Natural killer cell treated with Interleukin-12 subunit alpha and Interleukin-12 subunit beta and Interleukin-15 and Interleukin-18, amount 100 ng/mL, for 72 hours (primary cell): Measurements from ENCODE around the gene ITLN2. TPM values are rescaled to one million over a fixed set of nuclear protein-coding genes. Genes with fewer than 3 reads are reported as not detected.
"Not testable (repeated sequence)": the region's sequence is repeated elsewhere in the genome, so short reads cannot be mapped to it uniquely, and the experiment has no call there.

ENCODE experiments used
- ATAC-seq, 2 donors: fragments of 150-1000 bp; cut with Tn5 transposase in 1 of 2; sonication (Bioruptor Pico), chemical (Tn5 transposase) in 1 of 2; 2 replicates each; pipeline ENCODE4 v1.10.0; 2021
- DNase-seq: peaks from one replicate; pipeline ENCODE4 v3.0.0; 2022; ENCODE audit warnings: low spot score
- H3K27ac Mint-ChIP-seq, 2 donors: 1 replicate in 1 of 2; 2 replicates in 1 of 2; pipeline ENCODE4 v1.8.0; 2022; ENCODE audit warnings: mixed read lengths in 2 of 2, mild to moderate bottlenecking in 1 of 2, moderate library complexity in 1 of 2
- H3K27me3 Mint-ChIP-seq, 2 donors: 1 replicate in 1 of 2; 2 replicates in 1 of 2; pipeline ENCODE4 v1.8.0; 2022; ENCODE audit warnings: mixed read lengths in 2 of 2
- H3K36me3 Mint-ChIP-seq: one replicate; pipeline ENCODE4 v1.8.0; 2022; ENCODE audit warnings: mixed read lengths
- H3K4me1 Mint-ChIP-seq, 2 donors: 1 replicate in 1 of 2; 2 replicates in 1 of 2; pipeline ENCODE4 v1.8.0; 2022; ENCODE audit warnings: low read depth in 2 of 2, mixed read lengths in 2 of 2, mild to moderate bottlenecking in 1 of 2
- H3K4me3 Mint-ChIP-seq: one replicate; pipeline ENCODE4 v1.8.0; 2022; ENCODE audit warnings: mixed read lengths
- H3K9me3 Mint-ChIP-seq: 2 replicates; pipeline ENCODE4 v1.8.0; 2022; ENCODE audit warnings: mixed read lengths
- total RNA-seq, 2 donors: library from RNA; stranded (reverse); gene quantifications; one replicate each; pipeline ENCODE4 v1.2.3, GENCODE V29; 2022

The ITLN2 gene
- total RNA-seq, 2 donors from 2014 or later = not detected

- H3K4me3 Mint-ChIP-seq = no peak overlapping the region
- H3K27ac Mint-ChIP-seq = no peak overlapping the region
- no peaks in the 10 kb centered on the region for H3K9me3 Mint-ChIP-seq
- peaks cover 0 to 6% of the 10 kb centered on the region in 2 donors for H3K4me1 Mint-ChIP-seq
- DNase-seq (no peak), ATAC-seq (no peak)
- H3K36me3 Mint-ChIP-seq = no peaks in the 10 kb centered on the region
- peaks cover 29 to 32% of the 10 kb centered on the region in 2 donors for H3K27me3 Mint-ChIP-seq
Observed at GRCh38 chr1:160978510-160978927, 23.9 kb upstream of the ITLN2 start.

- peaks cover 5% of the 10 kb centered on the region in 2 donors for H3K4me1 Mint-ChIP-seq
- no peak for ATAC-seq
- H3K36me3 Mint-ChIP-seq = no peaks in the 10 kb centered on the region
- no peak for DNase-seq
- H3K27ac Mint-ChIP-seq = no peak overlapping the region
- H3K4me3 Mint-ChIP-seq = no peak overlapping the region
- no peaks in the 10 kb centered on the region for H3K9me3 Mint-ChIP-seq
- H3K27me3 Mint-ChIP-seq = peaks cover 13 to 15% of the 10 kb centered on the region in 2 donors
Observed at GRCh38 chr1:160975026-160975425, 20.4 kb upstream of the ITLN2 start.

DNA sequence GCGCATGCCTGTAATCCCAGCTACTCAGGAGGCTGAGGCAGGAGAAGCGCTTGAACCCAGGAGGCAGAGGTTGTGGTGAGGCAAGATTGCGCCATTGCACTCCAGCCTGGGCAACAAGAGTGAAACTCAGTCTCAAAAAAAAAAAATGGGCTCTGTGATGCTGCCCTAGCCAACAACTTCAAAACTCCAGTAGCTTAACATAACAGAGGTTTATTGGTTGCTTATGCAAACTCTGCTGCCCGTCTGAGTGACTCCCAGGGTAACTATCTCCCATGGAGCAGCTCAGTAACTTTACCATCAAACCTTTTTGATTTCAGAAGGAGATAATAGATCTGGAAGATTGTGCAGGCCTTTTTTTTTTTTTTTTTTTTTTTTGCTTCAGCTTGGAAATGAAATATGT lies 18.9 kb upstream of the ITLN2 start:
- no peak for ATAC-seq
- no peak for DNase-seq
- Mint-ChIP-seq H3K36me3 (no peaks in the 10 kb centered on the region), H3K9me3 (no peaks in the 10 kb centered on the region), H3K27ac (no peak overlapping the region), H3K27me3 (peaks cover 13 to 15% of the 10 kb centered on the region in 2 donors), H3K4me1 (peaks cover 5% of the 10 kb centered on the region in 2 donors), H3K4me3 (no peak overlapping the region)

- Mint-ChIP-seq H3K27me3 (peaks cover 13 to 14% of the 10 kb centered on the region in 2 donors), H3K27ac (no peak overlapping the region), H3K36me3 (no peaks in the 10 kb centered on the region), H3K4me1 (peaks cover 5% of the 10 kb centered on the region in 2 donors), H3K9me3 (no peaks in the 10 kb centered on the region), H3K4me3 (no peak overlapping the region)
- ATAC-seq = no peak
- no peak for DNase-seq
Observed at GRCh38 chr1:160972939-160973338, 18.3 kb upstream of the ITLN2 start.

DNA sequence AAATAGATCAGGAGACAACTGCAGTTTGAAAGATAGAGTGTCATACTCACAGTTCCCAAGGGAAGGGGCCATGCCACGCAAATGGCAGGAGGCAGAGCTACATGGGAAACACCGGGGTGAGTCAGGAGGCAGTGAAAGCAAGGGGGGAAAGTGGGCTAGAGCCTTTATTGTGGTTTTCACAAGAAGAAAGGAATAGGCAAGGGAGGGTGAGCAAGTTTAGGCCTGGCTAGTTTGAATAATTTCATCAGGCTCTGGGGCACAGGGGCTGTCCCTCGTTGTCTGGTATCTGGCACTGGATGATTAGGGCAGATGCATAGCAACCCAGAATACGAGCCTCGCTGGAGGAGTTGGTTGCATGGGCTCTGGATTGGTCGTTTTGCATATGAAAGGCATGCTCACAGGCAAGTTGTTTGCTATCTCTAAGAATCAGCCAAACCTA lies 17.0 kb upstream of the ITLN2 start:
- peak; percentile 36 to 65 for ATAC-seq
- peaks cover 13% of the 10 kb centered on the region in 2 donors for H3K27me3 Mint-ChIP-seq
- H3K36me3 Mint-ChIP-seq = no peaks in the 10 kb centered on the region
- DNase-seq = no peak
- H3K9me3 Mint-ChIP-seq = no peaks in the 10 kb centered on the region
- peaks cover 5% of the 10 kb centered on the region in 2 donors for H3K4me1 Mint-ChIP-seq
- H3K4me3 Mint-ChIP-seq = no peak overlapping the region
- no peak overlapping the region for H3K27ac Mint-ChIP-seq

DNA sequence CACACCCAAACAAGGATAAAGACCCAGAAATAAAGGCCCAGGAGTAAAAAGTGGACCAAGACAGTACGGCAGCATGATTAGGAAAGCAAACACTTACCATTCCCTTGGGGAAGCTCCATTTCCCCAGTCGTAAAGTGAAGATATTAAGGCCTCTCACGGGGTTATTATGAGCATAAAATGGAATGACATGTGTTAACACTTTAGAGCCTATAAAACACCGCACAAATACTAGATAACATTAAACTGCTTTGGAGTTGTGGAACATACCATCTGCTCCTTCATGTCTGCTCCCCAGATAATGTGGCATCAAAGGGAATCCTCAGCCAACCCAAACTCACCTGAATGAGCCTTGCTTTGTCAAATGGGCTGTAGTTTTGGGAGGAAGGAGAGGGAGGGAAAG lies 8.9 kb upstream of the ITLN2 start:
- ATAC-seq (no peak), DNase-seq (no peak)
- no peaks in the 10 kb centered on the region for H3K9me3 Mint-ChIP-seq
- H3K4me1 Mint-ChIP-seq = no peaks in the 10 kb centered on the region
- H3K27me3 Mint-ChIP-seq = no peaks in the 10 kb centered on the region
- H3K4me3 Mint-ChIP-seq = no peak overlapping the region
- H3K36me3 Mint-ChIP-seq = no peaks in the 10 kb centered on the region
- H3K27ac Mint-ChIP-seq = no peak overlapping the region

- no peaks in the 10 kb centered on the region for H3K36me3 Mint-ChIP-seq
- DNase-seq = no peak
- H3K27me3 Mint-ChIP-seq = no peaks in the 10 kb centered on the region
- no peak overlapping the region for H3K27ac Mint-ChIP-seq
- H3K4me1 Mint-ChIP-seq = no peaks in the 10 kb centered on the region
- ATAC-seq = no peak
- H3K4me3 Mint-ChIP-seq = no peak overlapping the region
- H3K9me3 Mint-ChIP-seq = no peaks in the 10 kb centered on the region
Observed at GRCh38 chr1:160961419-160961818, 6.8 kb upstream of the ITLN2 start.

DNA sequence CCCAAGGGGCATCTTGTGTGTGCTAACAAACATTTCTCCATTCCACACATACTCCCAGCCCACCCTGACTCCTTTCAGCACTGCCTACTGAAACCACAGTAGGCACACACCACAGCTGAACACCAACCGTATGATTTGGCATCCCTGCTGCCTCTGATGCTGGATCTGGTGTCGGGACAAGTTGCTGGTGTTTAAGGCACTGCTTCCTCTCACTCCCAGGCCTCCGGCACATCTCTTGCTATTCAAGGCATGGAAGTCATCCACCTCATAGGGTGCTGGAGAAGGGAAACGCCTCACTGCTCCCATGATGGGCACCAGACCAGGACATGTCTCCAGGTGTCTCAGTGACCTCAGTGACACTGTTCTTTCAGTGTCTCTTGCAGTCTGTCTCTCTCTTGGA lies 2.4 kb upstream of the ITLN2 start:
- DNase-seq (no peak), ATAC-seq (no peak)
- no peak overlapping the region for H3K4me3 Mint-ChIP-seq
- H3K4me1 Mint-ChIP-seq = peaks cover 0 to 5% of the 10 kb centered on the region in 2 donors
- no peak overlapping the region for H3K27ac Mint-ChIP-seq
- H3K36me3 Mint-ChIP-seq = no peaks in the 10 kb centered on the region
- no peaks in the 10 kb centered on the region for H3K9me3 Mint-ChIP-seq
- no peaks in the 10 kb centered on the region for H3K27me3 Mint-ChIP-seq

DNA sequence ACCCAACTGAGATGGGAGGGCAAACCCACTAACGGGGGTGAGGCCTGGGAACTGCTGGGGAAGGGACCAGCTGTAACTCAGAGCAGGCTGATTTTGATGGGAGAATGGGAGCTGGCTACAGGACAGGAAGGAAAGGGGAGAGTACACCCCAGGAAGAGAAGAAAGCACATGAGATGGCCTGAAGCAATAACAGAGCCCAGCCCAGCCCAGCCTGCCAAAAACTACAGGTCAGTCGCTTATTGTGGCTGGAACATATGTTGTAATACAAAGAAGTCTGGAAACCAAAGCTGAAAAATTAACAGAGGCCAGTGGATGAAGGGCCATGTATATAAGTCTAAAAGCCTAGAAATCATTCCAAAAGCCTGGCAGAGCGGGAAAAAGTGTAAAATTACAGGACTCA lies 1.6 kb downstream of the ITLN2 start:
- H3K4me3 Mint-ChIP-seq = no peak overlapping the region
- H3K27ac Mint-ChIP-seq = peak overlapping the region in 1 of 2 donors; percentile 7
- no peaks in the 10 kb centered on the region for H3K36me3 Mint-ChIP-seq
- DNase-seq (no peak), ATAC-seq (no peak)
- no peaks in the 10 kb centered on the region for H3K9me3 Mint-ChIP-seq
- H3K27me3 Mint-ChIP-seq = no peaks in the 10 kb centered on the region
- H3K4me1 Mint-ChIP-seq = peaks cover 20 to 24% of the 10 kb centered on the region in 2 donors

DNA sequence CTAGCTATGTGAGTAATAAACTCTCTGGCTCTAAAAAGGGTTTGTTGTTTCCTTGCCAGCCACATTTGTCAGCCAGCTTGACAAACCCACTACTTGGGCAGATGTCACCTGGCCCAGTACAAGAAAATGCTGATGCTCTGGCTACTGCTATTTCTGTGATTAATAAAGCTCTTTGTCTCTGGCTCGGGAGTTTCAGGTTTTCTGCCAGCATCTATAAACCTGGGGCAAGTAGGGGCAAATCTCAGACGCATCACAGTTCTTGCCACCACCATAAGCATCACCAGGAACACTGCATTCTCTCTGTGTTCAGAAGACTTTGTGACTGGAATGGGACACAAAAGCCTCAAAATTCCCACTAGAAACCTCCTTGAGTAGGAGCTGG lies 2.5 kb downstream of the ITLN2 start:
- DNase-seq (no peak), ATAC-seq (no peak)
- peak overlapping the region in 1 of 2 donors; percentile 7 for H3K27ac Mint-ChIP-seq
- no peak overlapping the region for H3K4me3 Mint-ChIP-seq
- H3K9me3 Mint-ChIP-seq = no peaks in the 10 kb centered on the region
- peaks cover 0 to 3% of the 10 kb centered on the region in 2 donors for H3K27me3 Mint-ChIP-seq
- H3K36me3 Mint-ChIP-seq = no peaks in the 10 kb centered on the region
- H3K4me1 Mint-ChIP-seq = peaks cover 26 to 28% of the 10 kb centered on the region in 2 donors

GRCh38 chr1:160951443-160952128 lies 3.0 kb downstream of the ITLN2 start:
- Mint-ChIP-seq H3K27me3 (peaks cover 0 to 7% of the 10 kb centered on the region in 2 donors), H3K4me3 (no peak overlapping the region), H3K27ac (peak overlapping the region; percentile 56 to 65)

GRCh38 chr1:160950657-160951056 lies 4.0 kb downstream of the ITLN2 start:
- Mint-ChIP-seq H3K36me3 (no peaks in the 10 kb centered on the region), H3K4me1 (peaks cover 26 to 28% of the 10 kb centered on the region in 2 donors), H3K27ac (peak overlapping the region; percentile 56 to 65), H3K9me3 (no peaks in the 10 kb centered on the region), H3K27me3 (peaks cover 0 to 7% of the 10 kb centered on the region in 2 donors), H3K4me3 (no peak overlapping the region)
- ATAC-seq (no peak), DNase-seq (no peak)

More at GRCh38 chr1:160951443-160952128, 3.0 kb downstream of the ITLN2 start:
- ATAC-seq (peak; percentile 79), DNase-seq (peak; percentile 69)
- Mint-ChIP-seq H3K4me1 (peaks cover 26 to 28% of the 10 kb centered on the region in 2 donors), H3K36me3 (no peaks in the 10 kb centered on the region), H3K9me3 (no peaks in the 10 kb centered on the region)

- no peak for DNase-seq
- Mint-ChIP-seq H3K27ac (no peak overlapping the region), H3K4me3 (no peak overlapping the region), H3K9me3 (no peaks in the 10 kb centered on the region), H3K36me3 (no peaks in the 10 kb centered on the region), H3K4me1 (peaks cover 26 to 28% of the 10 kb centered on the region in 2 donors), H3K27me3 (peaks cover 3 to 8% of the 10 kb centered on the region in 2 donors)
- no peak for ATAC-seq
Observed at GRCh38 chr1:160949881-160950280, 4.7 kb downstream of the ITLN2 start.

DNA sequence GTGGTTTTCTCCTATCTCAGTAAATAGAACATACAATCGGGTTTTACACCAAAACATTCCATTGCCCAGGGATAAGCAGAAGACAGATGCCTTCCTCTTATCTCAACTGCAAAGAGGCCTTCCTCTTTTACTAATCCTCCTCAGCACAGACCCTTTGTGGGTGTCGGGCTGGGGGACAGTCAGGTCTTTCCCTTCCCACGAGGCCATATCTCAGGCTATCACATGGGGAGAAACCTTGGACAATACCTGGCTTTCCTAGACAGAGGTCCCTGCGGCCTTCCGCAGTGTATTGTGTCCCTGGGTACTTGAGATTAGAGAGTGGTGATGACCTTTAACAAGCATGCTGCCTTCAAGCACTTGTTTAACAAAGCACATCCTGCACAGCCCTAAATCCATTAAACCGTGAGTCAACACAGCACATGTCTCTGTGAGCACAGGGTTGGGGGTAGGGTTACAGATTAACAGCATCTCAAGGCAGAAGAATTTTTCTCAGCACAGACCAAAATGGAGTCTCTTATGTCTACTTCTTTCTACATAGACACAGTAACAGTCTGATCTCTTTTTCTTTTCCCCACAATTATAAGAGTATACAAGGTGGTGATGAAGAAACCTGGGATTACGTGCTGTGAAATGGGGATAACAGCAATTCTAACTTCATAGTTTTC lies 5.3 kb downstream of the ITLN2 start:
- DNase-seq, H3K4me3 Mint-ChIP-seq, H3K9me3 Mint-ChIP-seq, H3K27ac Mint-ChIP-seq, ATAC-seq, H3K36me3 Mint-ChIP-seq: not testable (repeated sequence)
- Mint-ChIP-seq H3K27me3 (peaks cover 8 to 11% of the 10 kb centered on the region in 2 donors), H3K4me1 (peaks cover 26 to 28% of the 10 kb centered on the region in 2 donors)
